ENCODE data around the gene AFP. TPM values are rescaled to one million over a fixed set of nuclear protein-coding genes. Genes with fewer than 3 reads are reported as not detected.

The AFP gene
- total RNA-seq, 1 experiment from 2014 or later, result 0.92 TPM

GRCh38 chr4:73396993-73397972 lies 38.7 kb upstream of the AFP start:
- Histone ChIP-seq H3K4me3 (no peak overlapping the region), H2AFZ (no peak overlapping the region), H3K27me3 (ENCODE audit: insufficient read depth, low read depth) (no peaks in the 10 kb centered on the region), H3K27ac (no peak overlapping the region), H3K9me3 (ENCODE audit: insufficient read depth, low read depth) (no peaks in the 10 kb centered on the region), H3K9me2 (ENCODE audit: insufficient read depth) (no peaks in the 10 kb centered on the region), H3K4me1 (replicated peaks; ENCODE audit: insufficient read depth) (no peaks in the 10 kb centered on the region), H4K20me1 (ENCODE audit: insufficient read depth) (no peaks in the 10 kb centered on the region), H3K4me2 (no peak overlapping the region), H3K79me2 (ENCODE audit: low read depth) (no peaks in the 10 kb centered on the region), H3F3A (ENCODE audit: insufficient read depth, low read depth) (no peaks in the 10 kb centered on the region), H3K36me3 (ENCODE audit: low read depth) (no peaks in the 10 kb centered on the region)
- intact Hi-C loops (cut with micrococcal nuclease; ENCODE audit: unreplicated experiment), result no loop called here
- CTCF ChIA-PET, result no interaction called here
- no TSS peak for BruUV-seq (replicated peaks)
- TF ChIP-seq CTCF (conservative IDR thresholded peaks at IDR 0.05), result no peak
- TF ChIP-seq EZH2 (IDR thresholded peaks at IDR 0.05; ENCODE audit: low read depth), result no peak
- POLR2A ChIA-PET (ENCODE audit: unreplicated experiment), result no interaction called here
- DNase-seq, result no peak

GRCh38 chr4:73401412-73401811 lies 34.6 kb upstream of the AFP start:
- no TSS peak for BruUV-seq (replicated peaks)
- Histone ChIP-seq H3K9me2 (ENCODE audit: insufficient read depth) (no peaks in the 10 kb centered on the region), H3K36me3 (ENCODE audit: low read depth) (no peaks in the 10 kb centered on the region), H3F3A (ENCODE audit: insufficient read depth, low read depth) (no peaks in the 10 kb centered on the region), H3K27ac (no peak overlapping the region), H3K4me2 (no peak overlapping the region), H2AFZ (no peak overlapping the region), H3K79me2 (ENCODE audit: low read depth) (no peaks in the 10 kb centered on the region), H3K9me3 (ENCODE audit: insufficient read depth, low read depth) (no peaks in the 10 kb centered on the region), H3K4me1 (replicated peaks; ENCODE audit: insufficient read depth) (no peaks in the 10 kb centered on the region), H3K27me3 (ENCODE audit: insufficient read depth, low read depth) (no peaks in the 10 kb centered on the region), H4K20me1 (ENCODE audit: insufficient read depth) (no peaks in the 10 kb centered on the region), H3K4me3 (no peak overlapping the region)
- ChIA-PET CTCF (no interaction called here), POLR2A (ENCODE audit: unreplicated experiment) (no interaction called here)
- no peak for TF ChIP-seq CTCF (conservative IDR thresholded peaks at IDR 0.05)
- intact Hi-C loops (cut with micrococcal nuclease; ENCODE audit: unreplicated experiment), result no loop called here
- DNase-seq, result no peak

DNA sequence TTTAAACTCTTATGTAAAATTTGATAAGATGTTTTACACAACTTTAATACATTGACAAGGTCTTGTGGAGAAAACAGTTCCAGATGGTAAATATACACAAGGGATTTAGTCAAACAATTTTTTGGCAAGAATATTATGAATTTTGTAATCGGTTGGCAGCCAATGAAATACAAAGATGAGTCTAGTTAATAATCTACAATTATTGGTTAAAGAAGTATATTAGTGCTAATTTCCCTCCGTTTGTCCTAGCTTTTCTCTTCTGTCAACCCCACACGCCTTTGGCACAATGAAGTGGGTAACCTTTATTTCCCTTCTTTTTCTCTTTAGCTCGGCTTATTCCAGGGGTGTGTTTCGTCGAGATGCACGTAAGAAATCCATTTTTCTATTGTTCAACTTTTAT lies 32.0 kb upstream of the AFP start, which contains the start of gene ALB:
ALB (plus strand) TSS at position 246 of the 400 bp plus-strand sequence; CDS start at position 287, 41 bp downstream.
- no peak within 1 kb of the TSS for H3K4me2 ChIP-seq
- TF ChIP-seq EZH2 (IDR thresholded peaks at IDR 0.05; ENCODE audit: low read depth), result no peak
- H3K4me3 ChIP-seq, result no peak within 1 kb of the TSS
- no peak within 1 kb of the TSS for H3K27ac ChIP-seq
- CTCF ChIA-PET, result no interaction called here
- BruUV-seq (replicated peaks), result no TSS peak
- no peaks in the 10 kb centered on the region for H3F3A ChIP-seq (ENCODE audit: insufficient read depth, low read depth)
- H3K9me2 ChIP-seq (ENCODE audit: insufficient read depth), result no peaks in the 10 kb centered on the region
- no peaks in the 10 kb centered on the region for H3K36me3 ChIP-seq (ENCODE audit: low read depth)
- POLR2A ChIA-PET (ENCODE audit: unreplicated experiment), result no interaction called here
- H3K27me3 ChIP-seq (ENCODE audit: insufficient read depth, low read depth), result no peaks in the 10 kb centered on the region
- H3K79me2 ChIP-seq (ENCODE audit: low read depth), result no peaks in the 10 kb centered on the region
- no peaks in the 10 kb centered on the region for H3K9me3 ChIP-seq (ENCODE audit: insufficient read depth, low read depth)
- no peak within 1 kb of the TSS for H2AFZ ChIP-seq
- DNase-seq, result no peak
- intact Hi-C loops (cut with micrococcal nuclease; ENCODE audit: unreplicated experiment), result no loop called here
- H3K4me1 ChIP-seq (replicated peaks; ENCODE audit: insufficient read depth), result no peaks in the 10 kb centered on the region
- H4K20me1 ChIP-seq (ENCODE audit: insufficient read depth), result no peaks in the 10 kb centered on the region

Data from PC-9 (cell line).